Lower leg skin (tissue), 3 donors: ENCODE data around the gene CEP104.

Experiments used
- POLR2A ChIP-seq, 2 donors: fragments of 450-650 bp; IDR thresholded peaks; one replicate each; pipeline ENCODE4 v1.6.1; 2016 to 2017; ENCODE audit warnings: antibody characterized with exemption in 2 of 2, mild to moderate bottlenecking in 1 of 2, moderate library complexity in 1 of 2
- TF ChIP-seq, protein P1 (sequence below), 3 donors: fragments of 450-650 bp; IDR thresholded peaks; one replicate each; pipeline ENCODE4 v1.5.1; 2016; ENCODE audit warnings: antibody characterized with exemption in 3 of 3, mild to moderate bottlenecking in 3 of 3, moderate library complexity in 2 of 3

DNA sequence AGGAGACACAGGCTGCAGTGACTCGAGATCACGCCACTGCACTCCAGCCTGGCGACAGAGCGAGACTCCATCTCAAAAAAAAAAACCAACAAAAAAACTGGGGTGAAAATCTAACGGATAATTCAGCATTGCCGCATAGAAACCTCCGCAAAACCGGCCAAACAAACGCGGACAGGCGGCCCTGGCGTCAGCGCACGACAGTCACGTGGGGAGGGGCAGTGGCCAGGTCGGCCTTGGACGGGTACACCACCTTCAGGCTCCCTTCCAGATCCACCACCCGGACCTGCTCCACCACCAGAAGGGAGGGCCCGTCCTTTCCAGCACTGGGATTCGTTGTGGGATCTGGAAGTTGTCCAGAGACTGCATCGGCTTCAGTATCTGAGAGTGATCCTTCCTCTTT is 76.1 kb downstream of the CEP104 start:
- TF ChIP-seq, protein P1, sequence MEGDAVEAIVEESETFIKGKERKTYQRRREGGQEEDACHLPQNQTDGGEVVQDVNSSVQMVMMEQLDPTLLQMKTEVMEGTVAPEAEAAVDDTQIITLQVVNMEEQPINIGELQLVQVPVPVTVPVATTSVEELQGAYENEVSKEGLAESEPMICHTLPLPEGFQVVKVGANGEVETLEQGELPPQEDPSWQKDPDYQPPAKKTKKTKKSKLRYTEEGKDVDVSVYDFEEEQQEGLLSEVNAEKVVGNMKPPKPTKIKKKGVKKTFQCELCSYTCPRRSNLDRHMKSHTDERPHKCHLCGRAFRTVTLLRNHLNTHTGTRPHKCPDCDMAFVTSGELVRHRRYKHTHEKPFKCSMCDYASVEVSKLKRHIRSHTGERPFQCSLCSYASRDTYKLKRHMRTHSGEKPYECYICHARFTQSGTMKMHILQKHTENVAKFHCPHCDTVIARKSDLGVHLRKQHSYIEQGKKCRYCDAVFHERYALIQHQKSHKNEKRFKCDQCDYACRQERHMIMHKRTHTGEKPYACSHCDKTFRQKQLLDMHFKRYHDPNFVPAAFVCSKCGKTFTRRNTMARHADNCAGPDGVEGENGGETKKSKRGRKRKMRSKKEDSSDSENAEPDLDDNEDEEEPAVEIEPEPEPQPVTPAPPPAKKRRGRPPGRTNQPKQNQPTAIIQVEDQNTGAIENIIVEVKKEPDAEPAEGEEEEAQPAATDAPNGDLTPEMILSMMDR (IDR thresholded peaks at IDR 0.05): no peak
- TF ChIP-seq POLR2A (IDR thresholded peaks at IDR 0.05): no peak
